Heart left ventricle (tissue), 16 donors: ENCODE results near the gene TM9SF3. TPM values are rescaled to one million over a fixed set of nuclear protein-coding genes. Genes with fewer than 3 reads are reported as not detected.

Experiments used
- ATAC-seq, 4 donors: fragments of 200-7000 bp; cut with Tn5 transposase; one replicate each; pipeline ENCODE4 v1.9.1; 2020 to 2022; ENCODE audit warnings: moderate library complexity in 4 of 4, mild to moderate bottlenecking in 3 of 4, moderate number of reproducible peaks in 1 of 4
- DNase-seq, 5 donors: peaks; one replicate each; pipeline ENCODE4 v3.0.0-alpha.2; 2020
- H3K27ac ChIP-seq, 12 donors: fragments of 200-600 bp; sonication (generic) in 4 of 12; one replicate each; pipeline versions ENCODE4 v1.5.0 to v1.8.0; 2016 to 2022; ENCODE audit warnings: mild to moderate bottlenecking in 2 of 12
- H3K27me3 ChIP-seq, 9 donors: fragments of 200-600 bp; sonication (generic) in 2 of 9; one replicate each; pipeline versions ENCODE4 v1.5.1 to v1.8.0; 2016 to 2022; ENCODE audit warnings: mild to moderate bottlenecking in 3 of 9
- H3K36me3 ChIP-seq, 9 donors: fragments of 200-600 bp; sonication (generic) in 2 of 9; one replicate each; pipeline versions ENCODE4 v1.5.0 to v1.8.0; 2018 to 2022; ENCODE audit warnings: mild to moderate bottlenecking in 2 of 9
- H3K4me1 ChIP-seq, 12 donors: fragments of 200-600 bp; sonication (generic) in 4 of 12; one replicate each; pipeline versions ENCODE4 v1.5.0 to v1.8.0; 2016 to 2022; ENCODE audit warnings: mild to moderate bottlenecking in 3 of 12
- H3K4me3 ChIP-seq, 12 donors: fragments of 200-600 bp; sonication (generic) in 4 of 12; one replicate each; pipeline versions ENCODE4 v1.5.0 to v1.8.0; 2017 to 2022; ENCODE audit warnings: mild to moderate bottlenecking in 9 of 12, moderate library complexity in 4 of 12
- H3K9me3 ChIP-seq, 12 donors: fragments of 200-600 bp; sonication (generic) in 4 of 12; one replicate each; pipeline versions ENCODE4 v1.5.0 to v1.8.0; 2016 to 2022; ENCODE audit warnings: mild to moderate bottlenecking in 1 of 12
- CTCF ChIP-seq, 12 donors: fragments of 200-600 bp; sonication (generic) in 4 of 12; IDR thresholded peaks; one replicate each; pipeline versions ENCODE4 v1.5.0 to v1.8.0; 2018 to 2022; ENCODE audit warnings: antibody characterized with exemption in 12 of 12, mild to moderate bottlenecking in 5 of 12
- POLR2A ChIP-seq, 2 donors: fragments of 450-650 bp; IDR thresholded peaks; one replicate each; pipeline ENCODE4 v1.6.1; 2017; ENCODE audit warnings: antibody characterized with exemption in 2 of 2, mild to moderate bottlenecking in 2 of 2, moderate library complexity in 2 of 2
- WGBS, 4 donors: extraction: QIAGEN DNeasy Blood & Tissue Kit in 2 of 4; methylation state at CpG; one replicate each; pipeline versions ENCODE4 v1.1.5 to v1.1.7; 2013 to 2018; 5-methylcytosine and 5-hydroxymethylcytosine counted together
- intact Hi-C, 10 donors: fragments of 100-400 bp; cut with DNase I; formaldehyde crosslinking; loops; one replicate each; pipeline versions ENCODE4 v1.11.1 to v1.14.2; 2022
- polyA plus RNA-seq, 2 donors: library from polyadenylated mRNA; stranded (reverse); fragments of 200-250 nt; gene quantifications; one replicate each; pipeline ENCODE4 v1.2.3, GENCODE V29; 2013
- total RNA-seq, 9 donors: library from RNA; depleted of rRNA in 2 of 9; stranded (reverse); fragments of >200 nt in 2 of 9; fragmentation: NEBNext Ultra II Directional in 3 of 9; extraction: Animal tissue kit (Norgen Biotek cat#: 25700) in 3 of 9; gene quantifications; one replicate each; pipeline versions ENCODE4 v1.1.0 to v1.2.4, GENCODE V29; 2016 to 2023
- donor health status: ischemic (EF 13 %, LVEDD 7.1; RV severe dilation, severe dysfunction).
- donor health status: healthy with polysubstance abuse.
- donor health status: DM: no; HTN: yes; CAD: no.
- donor health status: DM: no; HTN: no; CAD: no.
- donor health status: ischemic (EF 25% LVEDD 6.9; RV normal size, moderate dysfunction).
- donor health status: ischemic (EF 25% LVEDD 5.7; RV mildly dilated, moderate dysfunction).
- donor health status: healthy.
- donor health status: DM: yes; HTN: yes; CAD: no.
- donor health status: ischemic (EF 35%, LVEDD 5.7; RV mildly dilated, moderate dysfunction).
- donor health status: nonischemic (EF 11% LVEDD 7.7; RV severe dilation, severe dysfunction).
- donor health status: DM: yes; HTN: yes; CAD: no.
- donor health status: PGD.
- donor health status: ischemic (EF 29% LVEDD 5.4; RV normal size, mild dysfunction).
- donor health status: nonischemic (EF 23%, LVEDD 6.1; RV moderate dilation, normal function).

Gene TM9SF3
- total and polyA plus RNA-seq, 11 donors = 14.9 to 75.6 (median 61.1) TPM

GRCh38 chr10:96497391-96497790, 89.4 kb downstream of the TM9SF3 start:
- TF ChIP-seq CTCF (IDR thresholded peaks at IDR 0.05) = no peak
- no peak for TF ChIP-seq POLR2A (IDR thresholded peaks at IDR 0.05)
- no peak for ATAC-seq
- H3K36me3 ChIP-seq = no peaks in the 10 kb centered on the region
- WGBS, 4 donors = 55 to 73% (median 66%) methylated on average over 5 of the region's 5 CpGs
- no peaks in the 10 kb centered on the region for H3K27me3 ChIP-seq
- no peak overlapping the region for H3K4me3 ChIP-seq
- DNase-seq = no peak
- H3K4me1 ChIP-seq = no peaks in the 10 kb centered on the region
- no peak overlapping the region for H3K27ac ChIP-seq
- H3K9me3 ChIP-seq = no peaks in the 10 kb centered on the region
- intact Hi-C loops = no loop called here

GRCh38 chr10:96496281-96496925, 90.4 kb downstream of the TM9SF3 start:
- DNase-seq = no peak
- intact Hi-C loops = no loop called here

GRCh38 chr10:96495544-96495943, 91.3 kb downstream of the TM9SF3 start:
- no peaks in the 10 kb centered on the region for H3K4me1 ChIP-seq
- H3K27ac ChIP-seq = no peak overlapping the region
- 90 to 94% (median 91%) methylated on average over 6 of the region's 6 CpGs for WGBS, 4 donors
- intact Hi-C loops = no loop called here
- no peak overlapping the region for H3K4me3 ChIP-seq
- H3K36me3 ChIP-seq = no peaks in the 10 kb centered on the region
- ATAC-seq (no peak), DNase-seq (no peak)
- H3K27me3 ChIP-seq = no peaks in the 10 kb centered on the region
- no peaks in the 10 kb centered on the region for H3K9me3 ChIP-seq
- TF ChIP-seq POLR2A (IDR thresholded peaks at IDR 0.05) (no peak), CTCF (IDR thresholded peaks at IDR 0.05) (no peak)

More at GRCh38 chr10:96496281-96496925, 90.4 kb downstream of the TM9SF3 start:
- no peak for TF ChIP-seq CTCF (IDR thresholded peaks at IDR 0.05)
- no peak for TF ChIP-seq POLR2A (IDR thresholded peaks at IDR 0.05)
- Histone ChIP-seq H3K27me3 (no peaks in the 10 kb centered on the region), H3K36me3 (no peaks in the 10 kb centered on the region), H3K27ac (no peak overlapping the region), H3K9me3 (no peaks in the 10 kb centered on the region), H3K4me3 (no peak overlapping the region), H3K4me1 (no peaks in the 10 kb centered on the region)
- peak in 2 of 4 donors; percentile 53 to 59 for ATAC-seq
- 65 to 77% (median 69%) methylated on average over 6 of the region's 6 CpGs for whole genome bisulfite sequencing, 4 donors

- TF ChIP-seq CTCF (IDR thresholded peaks at IDR 0.05) = no peak
- TF ChIP-seq POLR2A (IDR thresholded peaks at IDR 0.05) = no peak
- no peak overlapping the region for H3K27ac ChIP-seq
- H3K9me3 ChIP-seq = no peaks in the 10 kb centered on the region
- no peaks in the 10 kb centered on the region for H3K27me3 ChIP-seq
- intact Hi-C loops = no loop called here
- 72 to 79% (median 74%) methylated on average over 4 of the region's 4 CpGs for WGBS, 4 donors
- ATAC-seq = no peak
- no peak for DNase-seq
- no peaks in the 10 kb centered on the region for H3K36me3 ChIP-seq
- no peak overlapping the region for H3K4me3 ChIP-seq
- H3K4me1 ChIP-seq = no peaks in the 10 kb centered on the region
These were observed 92.1 kb downstream of the TM9SF3 start for GRCh38 chr10:96494694-96495093.
